ENCODE results near the gene CTNNA2.

Gene CTNNA2

DNA sequence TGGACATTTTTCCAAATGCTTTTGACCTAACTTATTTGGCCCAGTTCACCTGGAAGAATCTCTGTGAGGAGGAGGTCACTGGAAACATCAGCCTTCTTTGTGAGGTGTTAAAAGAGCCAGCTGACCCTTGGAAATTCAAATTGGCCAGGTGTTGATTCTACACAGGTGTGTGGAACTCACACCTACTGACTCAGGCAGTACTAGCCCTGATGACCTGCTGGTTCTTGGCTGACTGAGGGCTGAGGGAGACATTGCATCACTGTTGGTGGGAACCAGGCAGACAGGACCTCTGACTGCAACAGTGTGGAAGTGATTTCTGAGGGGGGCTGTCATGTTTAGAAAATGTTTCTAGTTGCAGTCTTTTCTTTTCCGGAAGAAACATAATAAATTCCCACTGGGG is 1033.9 kb downstream of the CTNNA2 start:
- no peak overlapping the region for H3K9ac ChIP-seq (ENCODE audit: low read length in 5 of 5)

DNA sequence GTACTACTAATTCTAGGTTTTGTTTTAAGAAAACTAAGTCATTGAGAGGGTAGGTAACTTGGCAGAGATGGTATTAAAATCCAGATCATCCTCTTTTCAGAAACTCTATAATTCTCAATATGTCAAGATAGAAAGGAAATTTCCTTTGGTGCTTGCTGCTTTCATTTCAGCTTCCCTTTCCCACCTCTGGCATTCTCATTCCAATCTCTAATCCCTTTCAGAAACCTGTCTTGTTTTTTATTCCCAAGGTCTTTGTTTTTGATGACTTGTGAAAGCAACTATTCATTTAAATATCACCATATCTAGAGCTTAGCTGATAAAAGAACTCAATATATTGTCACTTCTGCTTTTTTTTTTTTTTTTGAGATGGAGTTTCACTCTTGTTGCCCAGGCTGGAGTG is 1034.5 kb downstream of the CTNNA2 start:
- no peak overlapping the region for H3K4me3 ChIP-seq (ENCODE audit: low read depth in 1 of 5, low read length in 5 of 5)
- H3K9ac ChIP-seq (ENCODE audit: low read length in 5 of 5), result no peak overlapping the region
- peaks cover 0 to 2% (median 0%) of the 10 kb centered on the region in 5 donors for H3K9me3 ChIP-seq (ENCODE audit: control insufficient read depth in 5 of 5, low read length in 5 of 5)
- H3K27me3 ChIP-seq (ENCODE audit: control insufficient read depth in 5 of 5, insufficient read depth in 4 of 5, low read length in 5 of 5), result no peaks in the 10 kb centered on the region
- no peak overlapping the region for H3K27ac ChIP-seq (ENCODE audit: low read depth, low read length)
- no peaks in the 10 kb centered on the region for H3K36me3 ChIP-seq (ENCODE audit: control insufficient read depth in 5 of 5, insufficient read depth in 5 of 5, low read length in 5 of 5)
- H3K4me1 ChIP-seq (ENCODE audit: control insufficient read depth in 5 of 5, insufficient read depth in 5 of 5, low read length in 5 of 5), result no peaks in the 10 kb centered on the region

More for the DNA sequence above, 1033.9 kb downstream of the CTNNA2 start:
- Histone ChIP-seq H3K4me3 (ENCODE audit: low read depth in 1 of 5, low read length in 5 of 5) (no peak overlapping the region), H3K27me3 (ENCODE audit: control insufficient read depth in 5 of 5, insufficient read depth in 4 of 5, low read length in 5 of 5) (no peaks in the 10 kb centered on the region), H3K9me3 (ENCODE audit: control insufficient read depth in 5 of 5, low read length in 5 of 5) (peaks cover 0 to 2% (median 0%) of the 10 kb centered on the region in 5 donors), H3K27ac (ENCODE audit: low read depth, low read length) (no peak overlapping the region), H3K36me3 (ENCODE audit: control insufficient read depth in 5 of 5, insufficient read depth in 5 of 5, low read length in 5 of 5) (no peaks in the 10 kb centered on the region), H3K4me1 (ENCODE audit: control insufficient read depth in 5 of 5, insufficient read depth in 5 of 5, low read length in 5 of 5) (no peaks in the 10 kb centered on the region)

DNA sequence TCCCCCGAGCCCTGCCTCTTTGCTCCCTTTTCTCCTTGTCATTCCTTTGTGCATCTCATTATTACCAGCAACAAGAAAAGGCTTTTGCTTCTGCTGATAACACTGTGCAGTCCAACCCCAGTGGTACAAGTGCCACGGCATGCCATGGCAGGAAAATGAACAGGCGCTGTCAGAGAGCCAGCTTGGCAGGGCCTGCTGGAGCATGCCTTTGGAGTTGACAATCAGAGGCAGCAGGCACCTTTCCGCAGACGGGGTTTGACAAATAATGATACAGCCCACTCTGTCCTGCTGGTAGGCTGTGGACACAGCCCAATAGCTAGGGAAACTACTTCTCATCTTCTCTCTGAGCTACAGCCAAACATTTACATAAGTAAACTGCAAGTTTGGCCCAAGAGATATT is 1035.6 kb downstream of the CTNNA2 start:
- Histone ChIP-seq H3K4me3 (ENCODE audit: low read depth in 1 of 5, low read length in 5 of 5) (no peak overlapping the region), H3K9ac (ENCODE audit: low read length in 5 of 5) (no peak overlapping the region), H3K4me1 (ENCODE audit: control insufficient read depth in 5 of 5, insufficient read depth in 5 of 5, low read length in 5 of 5) (no peaks in the 10 kb centered on the region), H3K9me3 (ENCODE audit: control insufficient read depth in 5 of 5, low read length in 5 of 5) (peaks cover 0 to 2% (median 0%) of the 10 kb centered on the region in 5 donors), H3K36me3 (ENCODE audit: control insufficient read depth in 5 of 5, insufficient read depth in 5 of 5, low read length in 5 of 5) (no peaks in the 10 kb centered on the region), H3K27ac (ENCODE audit: low read depth, low read length) (no peak overlapping the region), H3K27me3 (ENCODE audit: control insufficient read depth in 5 of 5, insufficient read depth in 4 of 5, low read length in 5 of 5) (no peaks in the 10 kb centered on the region)

DNA sequence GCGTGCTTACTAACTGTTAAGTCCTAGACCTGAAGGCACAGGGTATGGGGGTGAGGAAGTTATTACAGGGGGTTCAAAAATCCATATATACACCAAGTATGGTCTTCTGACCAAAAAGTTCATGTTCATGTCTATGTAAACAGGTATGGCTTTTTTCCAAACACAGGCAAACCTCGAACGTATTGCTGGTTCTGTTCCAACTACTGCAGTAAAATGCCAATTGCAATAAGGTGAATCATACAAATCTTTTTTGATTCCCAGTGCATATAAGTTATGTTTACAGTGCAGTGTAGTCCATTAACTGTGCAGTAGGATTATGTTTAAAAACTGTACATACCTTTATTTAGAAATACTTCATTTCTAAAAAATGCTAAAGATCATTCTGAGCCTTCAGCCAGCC is 1037.0 kb downstream of the CTNNA2 start:
- Histone ChIP-seq H3K9me3 (ENCODE audit: control insufficient read depth in 5 of 5, low read length in 5 of 5) (peaks cover 0 to 6% (median 0%) of the 10 kb centered on the region in 5 donors), H3K27ac (ENCODE audit: low read depth, low read length) (no peak overlapping the region), H3K27me3 (ENCODE audit: control insufficient read depth in 5 of 5, insufficient read depth in 4 of 5, low read length in 5 of 5) (no peaks in the 10 kb centered on the region), H3K4me3 (ENCODE audit: low read depth in 1 of 5, low read length in 5 of 5) (no peak overlapping the region), H3K9ac (ENCODE audit: low read length in 5 of 5) (no peak overlapping the region), H3K36me3 (ENCODE audit: control insufficient read depth in 5 of 5, insufficient read depth in 5 of 5, low read length in 5 of 5) (no peaks in the 10 kb centered on the region), H3K4me1 (ENCODE audit: control insufficient read depth in 5 of 5, insufficient read depth in 5 of 5, low read length in 5 of 5) (no peaks in the 10 kb centered on the region)

DNA sequence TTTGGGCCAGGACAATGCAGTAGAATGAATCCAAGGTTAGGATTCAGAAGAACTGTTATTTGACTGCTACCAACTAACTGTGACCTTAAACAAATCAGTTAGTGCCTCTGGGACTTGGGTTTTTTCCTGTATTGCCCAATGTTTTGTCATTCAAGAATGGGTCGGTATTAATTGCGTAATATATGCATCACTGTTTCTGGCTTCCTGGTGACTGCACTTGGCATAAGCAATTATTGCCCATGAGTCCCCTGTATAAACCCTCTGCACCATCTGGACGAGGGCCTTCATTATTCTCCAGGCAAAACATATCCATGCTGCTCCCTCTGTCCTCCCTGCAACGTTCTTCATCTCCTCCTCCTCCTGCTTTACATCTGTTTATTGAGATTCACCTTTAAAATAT is 1047.5 kb downstream of the CTNNA2 start:
- Histone ChIP-seq H3K4me1 (ENCODE audit: control insufficient read depth in 5 of 5, insufficient read depth in 5 of 5, low read length in 5 of 5) (peaks cover 0 to 4% (median 0%) of the 10 kb centered on the region in 5 donors), H3K9ac (ENCODE audit: low read length in 5 of 5) (no peak overlapping the region), H3K36me3 (ENCODE audit: control insufficient read depth in 5 of 5, insufficient read depth in 5 of 5, low read length in 5 of 5) (no peaks in the 10 kb centered on the region), H3K27me3 (ENCODE audit: control insufficient read depth in 5 of 5, insufficient read depth in 4 of 5, low read length in 5 of 5) (no peaks in the 10 kb centered on the region), H3K9me3 (ENCODE audit: control insufficient read depth in 5 of 5, low read length in 5 of 5) (no peaks in the 10 kb centered on the region), H3K4me3 (ENCODE audit: low read depth in 1 of 5, low read length in 5 of 5) (no peak overlapping the region), H3K27ac (ENCODE audit: low read depth, low read length) (no peak overlapping the region)

DNA sequence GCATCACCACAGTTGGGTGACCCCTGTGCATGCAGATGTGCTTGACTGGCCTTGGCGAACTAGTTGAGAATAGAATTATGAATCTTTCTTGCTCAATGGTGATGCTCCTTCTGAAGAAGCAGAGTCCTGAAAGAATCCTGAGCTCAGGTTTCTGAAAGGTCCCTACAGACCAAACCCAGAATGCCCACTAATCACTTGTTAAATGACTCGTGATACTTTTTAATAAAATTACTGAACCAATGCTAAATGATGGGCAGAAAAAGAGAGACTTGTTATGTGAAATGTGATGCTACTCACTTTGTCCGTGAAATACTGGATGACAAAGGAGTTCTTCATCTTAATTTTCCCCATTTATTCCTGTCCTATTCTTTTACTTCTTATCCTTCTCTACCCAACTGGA is 1055.2 kb downstream of the CTNNA2 start:
- H3K9ac ChIP-seq (ENCODE audit: low read length in 5 of 5), result no peak overlapping the region
- no peak overlapping the region for H3K4me3 ChIP-seq (ENCODE audit: low read depth in 1 of 5, low read length in 5 of 5)
- H3K27me3 ChIP-seq (ENCODE audit: control insufficient read depth in 5 of 5, insufficient read depth in 4 of 5, low read length in 5 of 5), result no peaks in the 10 kb centered on the region
- H3K27ac ChIP-seq (ENCODE audit: low read depth, low read length), result no peak overlapping the region
- no peaks in the 10 kb centered on the region for H3K4me1 ChIP-seq (ENCODE audit: control insufficient read depth in 5 of 5, insufficient read depth in 5 of 5, low read length in 5 of 5)
- no peaks in the 10 kb centered on the region for H3K9me3 ChIP-seq (ENCODE audit: control insufficient read depth in 5 of 5, low read length in 5 of 5)
- no peaks in the 10 kb centered on the region for H3K36me3 ChIP-seq (ENCODE audit: control insufficient read depth in 5 of 5, insufficient read depth in 5 of 5, low read length in 5 of 5)

DNA sequence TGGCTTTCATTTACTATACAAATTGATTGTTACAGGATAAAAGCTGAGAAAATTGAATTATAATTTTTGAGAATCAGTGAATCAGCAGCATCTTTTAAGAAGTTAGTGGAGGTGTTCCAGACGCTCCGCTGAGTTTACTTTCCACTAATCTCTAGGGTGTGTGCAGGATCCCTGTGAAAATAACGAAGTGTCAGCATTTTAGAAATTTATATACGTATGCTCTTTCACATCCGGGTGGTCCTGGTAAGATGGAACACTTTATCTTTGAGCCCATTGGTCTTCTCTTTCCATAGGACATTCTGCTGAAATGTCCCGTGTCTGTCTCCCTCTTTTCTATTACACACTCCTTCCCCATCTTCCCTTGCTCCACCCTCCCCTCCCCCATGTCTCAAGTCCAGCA is 1060.3 kb downstream of the CTNNA2 start:
- Histone ChIP-seq H3K9me3 (ENCODE audit: control insufficient read depth in 5 of 5, low read length in 5 of 5) (no peaks in the 10 kb centered on the region), H3K9ac (ENCODE audit: low read length in 5 of 5) (no peak overlapping the region), H3K27ac (ENCODE audit: low read depth, low read length) (no peak overlapping the region), H3K27me3 (ENCODE audit: control insufficient read depth in 5 of 5, insufficient read depth in 4 of 5, low read length in 5 of 5) (no peaks in the 10 kb centered on the region), H3K4me3 (ENCODE audit: low read depth in 1 of 5, low read length in 5 of 5) (no peak overlapping the region), H3K36me3 (ENCODE audit: control insufficient read depth in 5 of 5, insufficient read depth in 5 of 5, low read length in 5 of 5) (no peaks in the 10 kb centered on the region), H3K4me1 (ENCODE audit: control insufficient read depth in 5 of 5, insufficient read depth in 5 of 5, low read length in 5 of 5) (no peaks in the 10 kb centered on the region)

DNA sequence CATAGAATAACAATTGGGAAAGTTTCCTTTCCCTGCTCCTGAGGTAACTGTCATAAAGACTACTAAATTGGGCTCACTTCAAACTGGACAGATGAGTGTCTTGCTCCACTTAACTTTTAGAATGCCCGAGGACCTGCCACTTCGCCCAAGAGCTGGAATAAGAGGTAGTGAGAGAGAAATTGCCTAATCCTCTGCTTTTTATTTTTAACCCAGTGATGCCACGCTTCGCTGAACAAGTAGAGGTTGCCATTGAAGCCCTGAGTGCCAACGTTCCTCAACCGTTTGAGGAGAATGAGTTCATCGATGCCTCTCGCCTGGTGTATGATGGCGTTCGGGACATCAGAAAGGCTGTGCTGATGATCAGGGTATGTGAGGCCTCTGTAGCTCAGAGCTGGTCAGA is 1061.1 kb downstream of the CTNNA2 start:
- no peak overlapping the region for H3K4me3 ChIP-seq (ENCODE audit: low read depth in 1 of 5, low read length in 5 of 5)
- no peaks in the 10 kb centered on the region for H3K9me3 ChIP-seq (ENCODE audit: control insufficient read depth in 5 of 5, low read length in 5 of 5)
- H3K4me1 ChIP-seq (ENCODE audit: control insufficient read depth in 5 of 5, insufficient read depth in 5 of 5, low read length in 5 of 5), result no peaks in the 10 kb centered on the region
- no peak overlapping the region for H3K27ac ChIP-seq (ENCODE audit: low read depth, low read length)
- no peaks in the 10 kb centered on the region for H3K36me3 ChIP-seq (ENCODE audit: control insufficient read depth in 5 of 5, insufficient read depth in 5 of 5, low read length in 5 of 5)
- H3K27me3 ChIP-seq (ENCODE audit: control insufficient read depth in 5 of 5, insufficient read depth in 4 of 5, low read length in 5 of 5), result no peaks in the 10 kb centered on the region
- no peak overlapping the region for H3K9ac ChIP-seq (ENCODE audit: low read length in 5 of 5)

DNA sequence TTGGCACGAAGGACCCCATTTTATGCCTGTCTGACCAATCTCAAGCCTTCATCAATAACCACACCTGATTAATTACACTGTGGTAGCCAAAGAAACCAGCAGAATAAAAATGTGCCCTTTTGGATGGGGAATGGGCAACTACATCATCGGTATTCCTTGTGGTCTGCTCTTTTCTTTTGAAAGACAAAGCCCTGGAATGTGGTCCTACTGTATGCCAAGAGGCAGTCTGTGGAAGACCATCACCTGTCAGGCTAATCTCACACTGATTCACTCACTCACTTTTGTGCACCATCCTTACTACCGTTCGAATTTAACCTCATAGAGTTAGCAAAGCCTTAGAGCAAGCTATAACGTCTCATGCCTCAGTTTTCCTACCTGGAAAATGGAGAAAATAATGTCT is 1066.9 kb downstream of the CTNNA2 start:
- Histone ChIP-seq H3K9me3 (ENCODE audit: control insufficient read depth in 5 of 5, low read length in 5 of 5) (peaks cover 0 to 3% (median 0%) of the 10 kb centered on the region in 5 donors), H3K27me3 (ENCODE audit: control insufficient read depth in 5 of 5, insufficient read depth in 4 of 5, low read length in 5 of 5) (no peaks in the 10 kb centered on the region), H3K27ac (ENCODE audit: low read depth, low read length) (no peak overlapping the region), H3K4me1 (ENCODE audit: control insufficient read depth in 5 of 5, insufficient read depth in 5 of 5, low read length in 5 of 5) (no peaks in the 10 kb centered on the region), H3K4me3 (ENCODE audit: low read depth in 1 of 5, low read length in 5 of 5) (no peak overlapping the region), H3K9ac (ENCODE audit: low read length in 5 of 5) (no peak overlapping the region), H3K36me3 (ENCODE audit: control insufficient read depth in 5 of 5, insufficient read depth in 5 of 5, low read length in 5 of 5) (no peaks in the 10 kb centered on the region)

DNA sequence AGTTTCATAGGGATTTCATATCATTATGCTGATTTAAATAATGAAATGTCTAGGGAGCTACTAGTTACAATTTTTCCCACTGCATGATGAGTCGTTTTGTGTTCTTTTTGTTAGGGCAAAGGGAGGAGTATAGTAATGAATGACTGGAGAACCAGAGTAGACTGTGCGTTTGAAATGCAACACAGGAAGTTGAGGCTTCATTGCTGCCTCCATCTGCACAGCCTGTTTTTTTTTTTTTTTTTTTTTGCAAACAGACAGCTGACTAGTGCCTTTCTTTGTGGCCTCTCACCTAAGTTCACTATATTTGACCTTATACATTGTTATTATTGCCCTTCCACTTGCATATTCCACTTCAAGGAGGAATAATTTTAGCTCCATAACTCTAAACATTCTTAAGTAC is 1078.4 kb downstream of the CTNNA2 start:
- Histone ChIP-seq H3K27me3 (ENCODE audit: control insufficient read depth in 5 of 5, insufficient read depth in 4 of 5, low read length in 5 of 5) (no peaks in the 10 kb centered on the region), H3K9me3 (ENCODE audit: control insufficient read depth in 5 of 5, low read length in 5 of 5) (peaks cover 0 to 4% (median 0%) of the 10 kb centered on the region in 5 donors), H3K9ac (ENCODE audit: low read length in 5 of 5) (no peak overlapping the region), H3K27ac (ENCODE audit: low read depth, low read length) (no peak overlapping the region), H3K4me3 (ENCODE audit: low read depth in 1 of 5, low read length in 5 of 5) (no peak overlapping the region), H3K36me3 (ENCODE audit: control insufficient read depth in 5 of 5, insufficient read depth in 5 of 5, low read length in 5 of 5) (no peaks in the 10 kb centered on the region), H3K4me1 (ENCODE audit: control insufficient read depth in 5 of 5, insufficient read depth in 5 of 5, low read length in 5 of 5) (no peaks in the 10 kb centered on the region)

DNA sequence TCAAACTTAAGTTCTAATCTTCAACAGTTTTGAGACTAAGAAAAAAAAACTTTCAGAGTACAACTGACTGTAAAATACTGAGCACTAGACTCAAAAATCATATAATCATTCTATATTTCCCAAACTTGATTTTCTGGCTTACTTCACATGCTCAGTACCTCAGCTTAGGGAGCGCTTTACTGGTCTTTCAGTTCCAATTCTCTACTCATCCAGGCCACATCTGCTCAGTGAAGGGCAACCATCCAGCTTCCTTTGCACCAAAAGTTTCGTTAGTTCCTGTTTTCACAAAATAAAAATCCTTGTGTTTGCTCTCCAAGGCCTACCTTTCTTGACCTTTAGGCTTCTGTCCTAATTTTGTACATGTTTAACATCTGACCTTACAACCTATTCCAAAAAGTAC is 1079.3 kb downstream of the CTNNA2 start:
- no peak overlapping the region for H3K27ac ChIP-seq (ENCODE audit: low read depth, low read length)
- no peak overlapping the region for H3K9ac ChIP-seq (ENCODE audit: low read length in 5 of 5)
- no peak overlapping the region for H3K4me3 ChIP-seq (ENCODE audit: low read depth in 1 of 5, low read length in 5 of 5)
- no peaks in the 10 kb centered on the region for H3K4me1 ChIP-seq (ENCODE audit: control insufficient read depth in 5 of 5, insufficient read depth in 5 of 5, low read length in 5 of 5)
- H3K27me3 ChIP-seq (ENCODE audit: control insufficient read depth in 5 of 5, insufficient read depth in 4 of 5, low read length in 5 of 5), result no peaks in the 10 kb centered on the region
- H3K36me3 ChIP-seq (ENCODE audit: control insufficient read depth in 5 of 5, insufficient read depth in 5 of 5, low read length in 5 of 5), result no peaks in the 10 kb centered on the region
- H3K9me3 ChIP-seq (ENCODE audit: control insufficient read depth in 5 of 5, low read length in 5 of 5), result peaks cover 0 to 4% (median 0%) of the 10 kb centered on the region in 5 donors
